AG10803 (cell line): ENCODE measurements around the gene STX7.
A peak's percentile ranks its signal among the peaks of the same experiment; 100 is the strongest.

Experiments
- DNase-seq: peaks from one replicate; pipeline ENCODE4 v3.0.0; 2010; ENCODE audit warnings: low read depth
- H3K4me3 ChIP-seq: 2 replicates; pipeline ENCODE4 v1.5.1; 2011; ENCODE audit warnings: mild to moderate bottlenecking, low read length, control low read depth
- TF ChIP-seq, protein P1 (sequence below): conservative IDR thresholded peaks from 2 replicates; pipeline ENCODE4 v1.5.1; 2011; ENCODE audit warnings: mild to moderate bottlenecking, low read length, control low read depth, inconsistent platforms

STX7 gene

DNA sequence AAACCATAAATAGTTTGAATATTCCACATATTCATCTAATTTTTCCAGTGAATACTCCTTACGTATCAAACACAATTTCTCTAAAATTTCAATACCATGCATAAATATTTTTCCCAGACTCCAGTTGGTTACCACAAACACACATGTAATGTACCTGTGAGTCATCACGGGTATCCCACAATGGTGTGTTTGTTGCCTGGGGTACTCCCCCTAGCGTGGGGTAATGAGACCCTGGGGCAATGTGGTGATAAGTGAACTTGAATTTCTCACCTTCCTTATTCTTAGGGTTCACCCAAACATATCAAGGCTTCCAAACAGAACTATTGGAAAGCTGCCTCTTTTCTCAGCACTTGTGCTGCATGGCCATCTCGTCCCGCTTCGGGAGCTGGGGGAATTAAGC lies 51.0 kb downstream of the STX7 start:
- no peak for DNase-seq
- H3K4me3 ChIP-seq, result no peak overlapping the region
- TF ChIP-seq, protein P1, sequence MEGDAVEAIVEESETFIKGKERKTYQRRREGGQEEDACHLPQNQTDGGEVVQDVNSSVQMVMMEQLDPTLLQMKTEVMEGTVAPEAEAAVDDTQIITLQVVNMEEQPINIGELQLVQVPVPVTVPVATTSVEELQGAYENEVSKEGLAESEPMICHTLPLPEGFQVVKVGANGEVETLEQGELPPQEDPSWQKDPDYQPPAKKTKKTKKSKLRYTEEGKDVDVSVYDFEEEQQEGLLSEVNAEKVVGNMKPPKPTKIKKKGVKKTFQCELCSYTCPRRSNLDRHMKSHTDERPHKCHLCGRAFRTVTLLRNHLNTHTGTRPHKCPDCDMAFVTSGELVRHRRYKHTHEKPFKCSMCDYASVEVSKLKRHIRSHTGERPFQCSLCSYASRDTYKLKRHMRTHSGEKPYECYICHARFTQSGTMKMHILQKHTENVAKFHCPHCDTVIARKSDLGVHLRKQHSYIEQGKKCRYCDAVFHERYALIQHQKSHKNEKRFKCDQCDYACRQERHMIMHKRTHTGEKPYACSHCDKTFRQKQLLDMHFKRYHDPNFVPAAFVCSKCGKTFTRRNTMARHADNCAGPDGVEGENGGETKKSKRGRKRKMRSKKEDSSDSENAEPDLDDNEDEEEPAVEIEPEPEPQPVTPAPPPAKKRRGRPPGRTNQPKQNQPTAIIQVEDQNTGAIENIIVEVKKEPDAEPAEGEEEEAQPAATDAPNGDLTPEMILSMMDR, result no peak

DNA sequence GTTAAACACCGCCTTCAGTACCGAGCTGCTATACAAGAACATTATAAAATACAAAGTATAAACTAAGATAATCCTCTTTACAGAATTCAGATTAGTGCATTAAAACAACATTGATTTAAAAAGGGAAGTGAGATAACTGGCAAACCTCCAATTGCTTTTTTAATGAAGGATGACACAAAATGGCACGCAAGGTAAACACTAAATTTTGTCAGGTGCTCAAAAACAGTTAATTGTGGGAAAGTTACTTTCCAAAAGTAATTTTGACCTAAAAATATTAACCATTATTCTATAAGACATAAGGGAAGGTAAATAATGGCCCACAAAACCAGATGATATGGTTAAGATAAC lies 53.3 kb downstream of the STX7 start:
- H3K4me3 ChIP-seq, result no peak overlapping the region
- TF ChIP-seq, protein P1, result no peak
- DNase-seq, result no peak

DNA sequence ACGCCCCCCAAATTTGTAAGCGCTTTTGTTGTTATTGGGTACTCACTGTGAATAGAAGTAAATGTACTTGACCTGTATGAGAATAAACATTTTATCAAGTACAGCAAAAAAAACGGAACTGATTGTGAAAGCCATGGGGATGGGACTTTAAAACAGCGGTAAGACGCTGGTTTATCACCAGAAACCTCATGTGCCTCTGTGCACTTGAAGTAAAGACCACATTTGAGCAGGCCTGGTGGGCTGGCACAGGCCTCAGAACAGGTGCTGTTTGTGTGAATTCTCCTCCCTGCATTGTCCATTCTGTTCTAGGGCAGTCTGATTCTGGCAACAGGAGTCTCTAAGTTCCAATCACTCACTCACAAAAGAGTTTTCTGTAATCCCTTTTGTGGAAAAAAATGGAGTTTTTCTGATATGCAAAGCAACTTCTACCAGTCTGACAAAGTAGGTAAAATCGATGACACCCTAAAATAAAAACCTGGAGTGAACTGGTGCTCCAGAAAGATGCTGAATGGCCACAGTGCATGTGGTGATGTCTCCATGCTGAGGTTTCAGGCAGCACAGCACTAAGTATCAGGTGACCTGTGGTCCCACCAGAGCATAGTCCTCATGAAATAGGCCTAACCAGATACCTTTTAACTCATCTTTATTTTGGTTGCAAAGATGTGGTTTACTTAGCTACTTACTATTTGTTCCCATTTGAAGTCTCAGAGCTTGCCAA lies 53.9 kb downstream of the STX7 start:
- no peak for DNase-seq
- TF ChIP-seq, protein P1, result no peak
- no peak overlapping the region for H3K4me3 ChIP-seq

DNA sequence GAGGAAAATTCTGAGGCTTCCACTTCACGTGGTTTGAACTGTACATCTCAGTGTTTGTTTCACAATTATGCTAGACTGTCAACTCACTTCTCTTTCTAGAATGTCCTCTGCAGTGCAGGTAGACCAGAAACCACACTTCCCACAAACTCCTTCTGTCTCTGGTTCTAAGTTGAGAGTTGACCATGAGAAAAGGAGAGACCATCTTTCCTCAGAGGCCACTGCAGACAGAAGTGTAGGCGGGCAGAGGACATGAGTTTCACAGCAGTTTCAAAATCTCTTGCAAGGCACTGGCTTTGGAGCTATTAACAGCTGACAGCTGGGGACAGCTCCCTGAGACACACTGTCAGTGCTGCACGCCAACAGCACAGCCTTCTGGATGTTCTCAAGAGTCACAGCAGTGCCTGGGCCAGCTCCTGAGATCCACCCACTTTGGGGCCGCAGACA lies 56.2 kb downstream of the STX7 start:
- TF ChIP-seq, protein P1, result peak; percentile 46
- peak; percentile 54 for DNase-seq
- no peak overlapping the region for H3K4me3 ChIP-seq

DNA sequence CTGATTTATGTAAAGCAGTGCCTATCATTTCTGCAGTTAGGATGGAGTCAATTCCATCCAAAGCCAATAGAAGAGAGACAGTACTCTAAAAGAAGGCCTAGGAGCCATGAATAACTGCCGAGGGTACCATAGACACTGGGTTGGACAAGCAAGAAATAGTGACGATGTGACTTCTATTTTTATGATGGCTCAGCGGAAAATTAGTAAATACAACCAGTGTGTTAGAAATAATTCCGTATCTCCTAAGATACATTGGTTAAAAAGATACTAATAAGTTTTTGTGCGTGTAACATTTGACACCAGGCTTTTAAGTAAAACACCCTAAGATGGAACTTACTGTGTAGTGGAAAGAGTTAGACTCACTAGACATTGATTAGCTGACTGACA lies 66.1 kb downstream of the STX7 start:
- DNase-seq, result no peak
- H3K4me3 ChIP-seq, result no peak overlapping the region
- TF ChIP-seq, protein P1, result no peak

DNA sequence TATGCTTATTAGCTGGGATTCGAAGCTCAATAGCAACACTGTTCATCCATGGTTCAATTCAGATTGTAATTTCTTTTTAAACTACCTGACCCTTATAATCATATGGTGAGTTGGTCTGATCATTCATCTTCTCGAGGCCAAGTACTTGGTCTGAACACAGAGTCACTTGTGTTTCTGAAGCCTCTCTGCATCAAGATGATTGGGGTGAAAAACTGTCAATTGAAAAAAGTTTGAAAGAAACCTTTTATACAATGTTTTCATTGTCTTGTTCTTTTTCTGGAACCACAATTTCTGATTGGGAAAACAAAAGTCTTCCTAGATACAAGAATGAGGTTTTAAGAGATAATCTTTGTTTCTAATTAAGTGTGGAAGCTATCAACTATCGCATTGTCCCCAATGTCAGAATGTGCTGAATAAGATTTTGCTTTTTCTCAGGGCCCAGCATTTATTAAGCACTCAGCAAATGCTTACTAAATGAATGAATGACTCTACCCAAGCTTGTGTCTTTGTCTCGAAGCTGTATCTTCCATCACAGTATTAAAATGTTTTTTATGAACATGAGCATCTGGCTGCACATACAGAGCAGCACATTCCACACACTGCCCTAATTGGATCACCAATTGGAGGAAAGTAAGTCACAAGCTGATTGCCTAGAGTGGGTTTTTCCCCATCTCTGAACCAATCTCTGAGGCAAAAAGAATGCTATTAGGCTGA lies 66.6 kb downstream of the STX7 start:
- DNase-seq, result peak; percentile 20
- TF ChIP-seq, protein P1, result no peak
- no peak overlapping the region for H3K4me3 ChIP-seq
